CD4-positive, alpha-beta memory T cell (primary cell): ENCODE data around the gene FOXP1. TPM values are rescaled to one million over a fixed set of nuclear protein-coding genes. Genes with fewer than 3 reads are reported as not detected.

Experiments
- microRNA-seq: library from miRNA; unstranded; fragments of <30 nt; microRNA quantifications from one replicate; pipeline ENCODE4 v1.2.0, GENCODE V29; 2021; ENCODE audit warnings: borderline replicate concordance, borderline number of aligned reads, borderline microRNAs expressed, mixed read lengths
- polyA plus RNA-seq, 2 donors: library from polyadenylated mRNA; unstranded; fragments of 300-500 nt; fragmentation: Illumina TruSeq; gene quantifications; one replicate each; pipeline ENCODE4 v1.2.3, GENCODE V29; 2021
- total RNA-seq, 2 experiments: library from RNA; stranded (reverse); gene quantifications; one replicate each; pipeline ENCODE4 v1.2.3, GENCODE V29; 2021

FOXP1 gene
- total and polyA plus RNA-seq, 4 experiments from 2014 or later: 189 to 348 (median 279) TPM

Small RNA genes within 50 kb of the gene (microRNA-seq; reads per million reads assigned to microRNA genes)
- 1.4 reads per million for gene MIR1284

Other genes with a start within 250 kb of the FOXP1 start
- 10 to 100 TPM; 51.5 to 58.7 TPM for gene EIF4E3, start 141.7 kb upstream of the FOXP1 start, total RNA-seq
- 10 to 100 TPM; 40.7 to 55.1 TPM for gene EIF4E3, start 141.7 kb upstream of the FOXP1 start, polyA plus RNA-seq
- under 1 TPM; 0.17 to 0.38 TPM for gene GPR27, start 170.1 kb upstream of the FOXP1 start, total RNA-seq
- 1 to 10 TPM in 1 of 2 donors, under 1 TPM in 1; 0.79 to 1.4 TPM for gene GPR27, start 170.1 kb upstream of the FOXP1 start, polyA plus RNA-seq
- under 1 TPM; 0.20 to 0.33 TPM for gene PROK2, start 201.4 kb upstream of the FOXP1 start, total RNA-seq
- 1 to 10 TPM in 1 of 2 donors, under 1 TPM in 1; 0.18 to 2.6 TPM for gene PROK2, start 201.4 kb upstream of the FOXP1 start, polyA plus RNA-seq